Stimulated activated memory B cell treated with anti-CD40 and anti-IgM and Interleukin-4, amounts not matched to agents 10 μg/mL and 1 μg/mL and 100 μg/mL, for 72 hours (primary cell): ENCODE data around the gene FSCN2.
"Not testable (repeated sequence)": the region's sequence is repeated elsewhere in the genome, so short reads cannot be mapped to it uniquely, and the experiment has no call there.

Experiments used
- ATAC-seq: fragments of 150-1000 bp; cut with Tn5 transposase; 2 replicates; pipeline ENCODE4 v1.10.0; 2021
- H3K27ac Mint-ChIP-seq: one replicate; pipeline ENCODE4 v1.8.0; 2022; ENCODE audit warnings: mild to moderate bottlenecking, mixed read lengths
- H3K27me3 Mint-ChIP-seq: one replicate; pipeline ENCODE4 v1.8.0; 2022; ENCODE audit warnings: mixed read lengths
- H3K36me3 Mint-ChIP-seq: one replicate; pipeline ENCODE4 v1.8.0; 2022; ENCODE audit warnings: mixed read lengths
- H3K4me1 Mint-ChIP-seq: one replicate; pipeline ENCODE4 v1.8.0; 2022; ENCODE audit warnings: mixed read lengths
- H3K4me3 Mint-ChIP-seq: one replicate; pipeline ENCODE4 v1.8.0; 2022; ENCODE audit warnings: mild to moderate bottlenecking, moderate library complexity, mixed read lengths
- H3K9me3 Mint-ChIP-seq: one replicate; pipeline ENCODE4 v1.8.0; 2022; ENCODE audit warnings: mixed read lengths

Gene FSCN2

GRCh38 chr17:81528384-81528650 lies 140 bp downstream of the FSCN2 start:
- no peak overlapping the region for H3K4me3 Mint-ChIP-seq
- no peak overlapping the region for H3K27ac Mint-ChIP-seq
- ATAC-seq, result no peak
- H3K4me1 Mint-ChIP-seq, result peaks cover 3% of the 10 kb centered on the region
- H3K27me3 Mint-ChIP-seq, result peaks cover 18% of the 10 kb centered on the region
- H3K9me3 Mint-ChIP-seq, result no peaks in the 10 kb centered on the region
- no peaks in the 10 kb centered on the region for H3K36me3 Mint-ChIP-seq

DNA sequence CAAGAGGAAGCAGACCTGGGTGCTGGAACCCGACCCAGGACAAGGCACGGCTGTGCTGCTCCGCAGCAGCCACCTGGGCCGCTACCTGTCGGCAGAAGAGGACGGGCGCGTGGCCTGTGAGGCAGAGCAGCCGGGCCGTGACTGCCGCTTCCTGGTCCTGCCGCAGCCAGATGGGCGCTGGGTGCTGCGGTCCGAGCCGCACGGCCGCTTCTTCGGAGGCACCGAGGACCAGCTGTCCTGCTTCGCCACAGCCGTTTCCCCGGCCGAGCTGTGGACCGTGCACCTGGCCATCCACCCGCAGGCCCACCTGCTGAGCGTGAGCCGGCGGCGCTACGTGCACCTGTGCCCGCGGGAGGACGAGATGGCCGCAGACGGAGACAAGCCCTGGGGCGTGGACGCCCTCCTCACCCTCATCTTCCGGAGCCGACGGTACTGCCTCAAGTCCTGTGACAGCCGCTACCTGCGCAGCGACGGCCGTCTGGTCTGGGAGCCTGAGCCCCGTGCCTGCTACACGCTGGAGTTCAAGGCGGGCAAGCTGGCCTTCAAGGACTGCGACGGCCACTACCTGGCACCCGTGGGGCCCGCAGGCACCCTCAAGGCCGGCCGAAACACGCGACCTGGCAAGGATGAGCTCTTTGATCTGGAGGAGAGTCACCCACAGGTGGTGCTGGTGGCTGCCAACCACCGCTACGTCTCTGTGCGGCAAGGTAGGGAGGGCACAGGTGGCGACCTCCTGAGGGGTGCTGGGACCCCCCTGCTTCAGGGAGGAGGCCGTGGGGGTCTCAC lies 667 bp downstream of the FSCN2 start:
- H3K9me3 Mint-ChIP-seq, result no peaks in the 10 kb centered on the region
- no peak overlapping the region for H3K4me3 Mint-ChIP-seq
- peaks cover 18% of the 10 kb centered on the region for H3K27me3 Mint-ChIP-seq
- H3K27ac Mint-ChIP-seq, result no peak overlapping the region
- peaks cover 8% of the 10 kb centered on the region for H3K4me1 Mint-ChIP-seq
- no peak for ATAC-seq
- no peaks in the 10 kb centered on the region for H3K36me3 Mint-ChIP-seq

GRCh38 chr17:81529437-81529803 lies 1.2 kb downstream of the FSCN2 start:
- Mint-ChIP-seq H3K36me3 (no peaks in the 10 kb centered on the region), H3K27me3 (peaks cover 18% of the 10 kb centered on the region), H3K4me1 (peaks cover 10% of the 10 kb centered on the region), H3K4me3 (no peak overlapping the region), H3K9me3 (no peaks in the 10 kb centered on the region), H3K27ac (no peak overlapping the region)
- ATAC-seq, result no peak

DNA sequence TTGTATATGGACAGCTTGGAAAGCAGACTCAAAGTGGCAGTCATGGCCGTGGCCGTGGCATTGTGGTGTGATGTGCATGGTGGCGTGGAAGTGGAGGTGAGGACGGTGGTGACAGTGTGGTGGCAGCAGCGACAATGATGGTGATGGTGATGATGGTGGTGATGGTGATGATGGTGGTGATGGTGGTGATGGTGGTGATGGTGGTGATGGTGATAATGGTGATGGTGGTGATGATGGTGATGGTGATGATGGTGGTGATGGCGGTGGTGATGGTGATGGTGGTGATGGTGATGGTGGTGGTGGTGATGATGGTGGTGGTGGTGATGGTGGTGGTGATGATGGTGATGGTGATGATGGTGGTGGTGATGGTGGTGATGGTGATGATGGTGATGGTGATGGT lies 2.8 kb downstream of the FSCN2 start:
- not testable (repeated sequence) for H3K36me3 Mint-ChIP-seq, H3K4me3 Mint-ChIP-seq, H3K27ac Mint-ChIP-seq, H3K9me3 Mint-ChIP-seq, ATAC-seq
- peaks cover 10% of the 10 kb centered on the region for H3K4me1 Mint-ChIP-seq
- peaks cover 18% of the 10 kb centered on the region for H3K27me3 Mint-ChIP-seq

DNA sequence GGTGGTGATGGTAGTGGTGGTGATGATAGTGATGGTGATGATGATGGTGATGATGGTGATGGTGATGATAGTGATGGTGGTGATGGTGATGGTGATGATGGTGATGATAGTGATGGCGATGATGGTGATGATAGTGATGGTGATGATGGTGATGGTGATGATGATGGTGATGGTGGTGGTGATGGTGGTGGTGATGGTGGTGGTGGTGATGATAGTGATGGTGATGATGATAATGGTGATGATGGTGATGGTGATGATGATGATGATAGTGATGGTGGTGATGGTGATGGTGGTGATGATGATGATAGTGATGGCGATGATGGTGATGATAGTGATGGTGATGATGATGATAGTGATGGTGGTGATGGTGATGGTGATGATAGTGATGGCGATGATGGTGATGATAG lies 3.8 kb downstream of the FSCN2 start:
- not testable (repeated sequence) for ATAC-seq, H3K4me3 Mint-ChIP-seq

DNA sequence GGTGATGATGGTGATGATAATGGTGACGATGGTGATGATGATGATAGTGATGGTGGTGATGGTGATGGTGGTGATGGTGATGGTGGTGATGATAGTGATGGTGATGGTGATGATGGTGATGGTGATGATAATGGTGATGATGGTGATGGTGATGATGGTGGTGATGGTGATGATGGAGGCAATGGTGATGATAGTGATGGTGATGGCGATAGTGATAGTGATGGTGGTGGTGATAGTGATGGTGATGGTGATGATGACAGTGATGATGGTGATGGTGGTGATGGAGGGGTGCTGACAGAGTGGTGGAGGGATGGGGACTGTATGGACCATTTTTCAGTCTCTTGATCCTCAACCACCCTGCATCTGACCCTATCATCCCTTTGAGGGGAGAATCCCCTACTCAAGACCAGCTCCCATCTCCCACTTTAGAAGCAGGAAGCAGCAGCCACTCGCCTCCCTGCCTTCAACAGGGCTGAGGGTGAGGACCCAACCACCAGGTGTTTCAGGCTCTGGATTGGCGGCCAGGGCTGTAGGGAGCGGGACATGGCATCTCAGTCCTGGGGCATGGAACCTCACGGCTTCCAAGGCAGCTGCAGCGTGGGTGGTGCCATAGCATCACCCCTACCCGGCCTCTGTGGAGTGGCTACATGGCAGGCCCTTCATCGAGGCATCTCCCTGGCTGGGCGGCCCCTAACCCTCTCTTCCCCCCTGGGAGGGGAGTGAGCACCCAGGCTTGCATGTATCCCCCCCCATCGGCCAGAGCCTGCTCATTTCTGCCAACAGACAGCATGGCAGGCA lies 4.5 kb downstream of the FSCN2 start:
- H3K4me3 Mint-ChIP-seq, result no peak overlapping the region
- peaks cover 15% of the 10 kb centered on the region for H3K4me1 Mint-ChIP-seq
- no peak overlapping the region for H3K27ac Mint-ChIP-seq
- H3K9me3 Mint-ChIP-seq, result peaks cover 3% of the 10 kb centered on the region
- peaks cover under 1% of the 10 kb centered on the region for H3K27me3 Mint-ChIP-seq
- no peak for ATAC-seq
- H3K36me3 Mint-ChIP-seq, result peaks cover 14% of the 10 kb centered on the region

More for the DNA sequence above, 3.8 kb downstream of the FSCN2 start:
- not testable (repeated sequence) for H3K27ac Mint-ChIP-seq, H3K36me3 Mint-ChIP-seq, H3K9me3 Mint-ChIP-seq, H3K27me3 Mint-ChIP-seq
- H3K4me1 Mint-ChIP-seq, result peaks cover 10% of the 10 kb centered on the region

- Mint-ChIP-seq H3K27me3 (no peaks in the 10 kb centered on the region), H3K9me3 (peaks cover 3% of the 10 kb centered on the region), H3K4me1 (peaks cover 22% of the 10 kb centered on the region), H3K4me3 (no peak overlapping the region), H3K27ac (no peak overlapping the region), H3K36me3 (peaks cover 22% of the 10 kb centered on the region)
- ATAC-seq, result no peak
Measured at GRCh38 chr17:81533339-81534141, 5.4 kb downstream of the FSCN2 start.

DNA sequence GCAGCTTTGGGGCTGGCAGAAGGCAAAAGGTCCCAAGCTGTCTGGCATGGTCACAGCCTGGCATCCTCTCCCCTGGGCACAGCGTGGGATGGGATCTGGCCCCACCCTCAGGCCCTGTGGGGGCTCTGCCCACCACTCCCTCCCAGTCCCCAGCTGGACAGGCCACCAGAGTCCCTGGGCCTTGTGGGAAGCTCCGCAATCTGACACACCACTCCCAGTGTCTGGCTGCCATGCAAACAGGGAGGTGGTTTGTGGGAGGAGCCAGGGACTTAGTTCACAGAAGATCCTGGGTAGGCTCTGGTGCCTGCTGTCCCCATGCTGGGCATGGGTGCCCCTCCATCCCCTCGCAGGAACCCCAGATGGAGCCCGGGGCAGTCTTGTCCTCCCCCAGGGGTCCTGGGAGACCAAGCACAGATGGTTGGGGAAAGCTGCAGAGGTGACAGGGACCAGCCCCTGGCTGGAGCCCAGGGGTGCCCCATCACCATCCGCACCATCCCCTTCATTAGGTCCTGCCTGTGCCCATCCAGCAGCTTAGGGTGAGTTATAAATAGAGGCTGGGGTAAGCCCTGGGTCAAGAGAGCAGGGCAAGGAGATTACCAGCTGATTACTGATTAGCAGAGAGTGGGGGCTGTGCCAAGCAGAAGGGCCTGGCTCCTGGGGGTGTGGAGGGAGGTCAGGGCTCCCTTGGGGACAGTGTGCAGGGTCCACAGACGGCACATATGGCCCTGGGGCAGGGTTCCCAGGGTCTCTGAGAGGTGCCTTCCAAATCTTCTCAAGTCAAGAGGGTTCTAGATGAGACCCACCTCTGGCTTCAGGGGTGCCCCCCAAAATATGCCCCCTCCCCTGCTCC lies 6.2 kb downstream of the FSCN2 start:
- no peak overlapping the region for H3K27ac Mint-ChIP-seq
- no peaks in the 10 kb centered on the region for H3K27me3 Mint-ChIP-seq
- peaks cover 22% of the 10 kb centered on the region for H3K4me1 Mint-ChIP-seq
- no peak for ATAC-seq
- H3K4me3 Mint-ChIP-seq, result no peak overlapping the region
- peaks cover 26% of the 10 kb centered on the region for H3K36me3 Mint-ChIP-seq
- H3K9me3 Mint-ChIP-seq, result peaks cover 3% of the 10 kb centered on the region

- ATAC-seq, result no peak
- H3K27ac Mint-ChIP-seq, result no peak overlapping the region
- H3K27me3 Mint-ChIP-seq, result no peaks in the 10 kb centered on the region
- H3K4me1 Mint-ChIP-seq, result peaks cover 22% of the 10 kb centered on the region
- H3K9me3 Mint-ChIP-seq, result peaks cover 3% of the 10 kb centered on the region
- peaks cover 31% of the 10 kb centered on the region for H3K36me3 Mint-ChIP-seq
- no peak overlapping the region for H3K4me3 Mint-ChIP-seq
Measured at GRCh38 chr17:81535007-81535328, 6.8 kb downstream of the FSCN2 start.

- no peak overlapping the region for H3K4me3 Mint-ChIP-seq
- no peak for ATAC-seq
- H3K4me1 Mint-ChIP-seq, result peaks cover 22% of the 10 kb centered on the region
- H3K9me3 Mint-ChIP-seq, result peaks cover 3% of the 10 kb centered on the region
- H3K27me3 Mint-ChIP-seq, result no peaks in the 10 kb centered on the region
- peaks cover 38% of the 10 kb centered on the region for H3K36me3 Mint-ChIP-seq
- no peak overlapping the region for H3K27ac Mint-ChIP-seq
Measured at GRCh38 chr17:81535480-81536298, 7.5 kb downstream of the FSCN2 start.

DNA sequence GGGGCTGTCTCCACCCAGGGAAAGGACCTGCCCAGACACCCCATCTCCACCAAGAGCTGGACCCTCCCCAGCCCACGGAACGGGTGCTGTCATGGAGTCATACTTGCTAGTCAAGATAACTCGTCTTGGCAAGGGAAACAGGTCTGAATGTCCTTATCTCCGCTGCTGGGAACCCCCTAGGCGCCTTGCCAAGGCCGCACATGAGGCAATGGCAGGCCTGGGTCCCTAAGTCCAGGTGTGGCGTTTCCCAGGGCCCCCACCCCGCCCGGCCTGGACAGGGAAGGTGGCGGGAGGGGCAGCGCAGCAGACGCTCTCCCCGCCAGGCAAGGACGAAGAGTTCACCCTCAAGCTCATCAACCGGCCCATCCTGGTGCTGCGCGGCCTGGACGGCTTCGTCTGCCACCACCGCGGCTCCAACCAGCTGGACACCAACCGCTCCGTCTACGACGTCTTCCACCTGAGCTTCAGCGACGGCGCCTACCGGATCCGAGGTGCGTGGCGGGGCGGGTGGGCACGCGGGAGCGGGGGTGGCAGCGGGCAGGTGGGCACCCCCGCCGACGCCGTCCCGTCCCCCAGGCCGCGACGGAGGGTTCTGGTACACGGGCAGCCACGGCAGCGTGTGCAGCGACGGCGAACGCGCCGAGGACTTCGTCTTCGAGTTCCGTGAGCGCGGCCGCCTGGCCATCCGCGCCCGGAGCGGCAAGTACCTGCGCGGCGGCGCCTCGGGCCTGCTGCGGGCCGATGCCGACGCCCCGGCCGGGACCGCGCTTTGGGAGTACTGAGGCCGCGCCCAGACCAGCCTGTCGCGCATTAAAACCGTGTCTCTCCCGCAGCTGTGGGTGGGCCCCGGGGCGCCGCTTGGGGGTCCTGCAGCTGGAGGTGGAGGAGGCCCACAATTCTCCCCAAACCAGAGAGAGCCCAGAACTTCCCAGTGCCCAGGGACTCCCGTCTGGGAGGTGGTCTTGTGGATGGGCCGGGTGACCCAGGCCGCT lies 8.4 kb downstream of the FSCN2 start:
- H3K4me3 Mint-ChIP-seq, result no peak overlapping the region
- H3K36me3 Mint-ChIP-seq, result peaks cover 47% of the 10 kb centered on the region

DNA sequence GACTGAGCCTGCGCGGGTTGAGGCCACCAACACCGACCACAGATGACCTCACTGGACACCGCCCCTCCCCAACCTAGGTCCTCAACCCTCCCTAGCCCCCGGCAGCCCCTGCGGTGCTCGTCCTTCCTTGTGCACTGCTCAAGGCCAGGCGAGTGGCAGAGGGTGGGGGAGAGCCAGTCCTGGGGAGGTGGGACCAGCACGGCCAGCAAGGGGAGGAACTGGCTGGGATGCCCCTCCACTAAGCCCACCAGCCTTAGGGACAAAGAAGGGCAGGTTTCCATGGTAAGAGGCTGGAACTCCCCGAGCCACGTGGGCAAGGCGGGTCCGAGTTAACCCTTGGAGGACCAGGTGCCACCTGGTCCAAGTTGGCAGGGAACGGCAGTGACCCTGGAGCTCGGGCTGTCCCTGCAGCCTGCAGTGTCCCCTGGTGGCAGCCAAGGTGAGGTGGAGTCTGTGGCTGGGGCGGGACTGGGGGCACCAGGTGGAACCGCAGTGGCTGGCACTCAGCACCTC lies 9.2 kb downstream of the FSCN2 start:
- ATAC-seq, result peak; percentile 62
- Mint-ChIP-seq H3K9me3 (peaks cover 3% of the 10 kb centered on the region), H3K27ac (no peak overlapping the region), H3K4me1 (peaks cover 22% of the 10 kb centered on the region), H3K27me3 (no peaks in the 10 kb centered on the region), H3K4me3 (no peak overlapping the region), H3K36me3 (peaks cover 53% of the 10 kb centered on the region)

More for the DNA sequence above, 8.4 kb downstream of the FSCN2 start:
- no peak overlapping the region for H3K27ac Mint-ChIP-seq
- peaks cover 3% of the 10 kb centered on the region for H3K9me3 Mint-ChIP-seq
- no peaks in the 10 kb centered on the region for H3K27me3 Mint-ChIP-seq
- no peak for ATAC-seq
- H3K4me1 Mint-ChIP-seq, result peaks cover 22% of the 10 kb centered on the region

- ATAC-seq, result no peak
- H3K27me3 Mint-ChIP-seq, result no peaks in the 10 kb centered on the region
- H3K4me1 Mint-ChIP-seq, result peaks cover 22% of the 10 kb centered on the region
- H3K27ac Mint-ChIP-seq, result no peak overlapping the region
- H3K9me3 Mint-ChIP-seq, result peaks cover 3% of the 10 kb centered on the region
- H3K4me3 Mint-ChIP-seq, result no peak overlapping the region
- H3K36me3 Mint-ChIP-seq, result peaks cover 53% of the 10 kb centered on the region
Measured at GRCh38 chr17:81537856-81538555, 9.8 kb downstream of the FSCN2 start.
